SK-N-SH (cell line): ENCODE data around the gene ATP6V0E2. TPM values are rescaled to one million over a fixed set of nuclear protein-coding genes. Genes with fewer than 3 reads are reported as not detected.

Experiments
- CTCF ChIA-PET: fragments of 300-600, 350-600 bp; formaldehyde crosslinking; extraction: SDS; loops from one replicate; lab custom pipeline; 2021; lab: Yijun Ruan, JAX
- POLR2A ChIA-PET: fragments of 350-600 bp; sonication (Branson Sonifier 250); formaldehyde crosslinking; extraction: SDS; loops from one replicate; lab custom pipeline; 2020; ENCODE audit warnings: antibody characterized with exemption, inconsistent platforms; lab: Yijun Ruan, JAX
- DNase-seq: peaks from one replicate; pipeline ENCODE4 v3.0.0; 2012
- H2AFZ ChIP-seq: fragments of 200-600 bp; sonication (generic); 2 replicates; pipeline ENCODE4 v1.8.1; 2016; ENCODE audit warnings: antibody characterized with exemption, mild to moderate bottlenecking, low read depth
- H3F3A ChIP-seq: fragments of 200-600 bp; sonication (generic); replicated peaks from 2 replicates; pipeline ENCODE3; 2016; ENCODE audit warnings: antibody characterized with exemption, mild to moderate bottlenecking; ENCODE audit not compliant: insufficient read depth
- H3K27ac ChIP-seq, 2 experiments: fragments of 200-500 bp in 1 of 2; fragments of 200-600 bp in 1 of 2; sonication (Bioruptor generic) in 1 of 2; sonication (generic), shearing (Covaris generic) in 1 of 2; 2 replicates each; pipeline versions ENCODE4 v1.5.1 to v1.6.1; 2014 to 2016; ENCODE audit warnings: low read depth in 2 of 2, inconsistent platforms in 1 of 2, low read length in 1 of 2, mild to moderate bottlenecking in 1 of 2, mixed read lengths in 1 of 2
- H3K27me3 ChIP-seq: fragments of 200-600 bp; sonication (generic), shearing (Covaris generic); 2 replicates; pipeline ENCODE4 v1.6.1; 2016; ENCODE audit warnings: mixed run types; ENCODE audit not compliant: insufficient read depth
- H3K36me3 ChIP-seq, 2 experiments: fragments of 200-500 bp in 1 of 2; fragments of 200-600 bp in 1 of 2; sonication (Bioruptor generic) in 1 of 2; sonication (generic) in 1 of 2; replicated peaks in 1 of 2; 2 replicates each; pipeline versions ENCODE3 to v1.5.1; 2014 to 2016; ENCODE audit warnings: low read length in 1 of 2, mild to moderate bottlenecking in 1 of 2; ENCODE audit not compliant: insufficient read depth in 2 of 2, control insufficient read depth in 1 of 2
- H3K4me1 ChIP-seq, 2 experiments: fragments of 200-500 bp in 1 of 2; fragments of 200-600 bp in 1 of 2; sonication (Bioruptor generic) in 1 of 2; sonication (generic), shearing (Covaris generic) in 1 of 2; 2 replicates each; pipeline versions ENCODE4 v1.5.1 to v1.6.1; 2014 to 2016; ENCODE audit warnings: low read depth in 1 of 2, low read length in 1 of 2, mixed run types in 1 of 2; ENCODE audit not compliant: insufficient read depth in 2 of 2, control insufficient read depth in 1 of 2
- H3K4me2 ChIP-seq: fragments of 200-600 bp; sonication (generic), shearing (Covaris generic); 2 replicates; pipeline ENCODE4 v1.6.1; 2017; ENCODE audit warnings: mixed run types
- H3K4me3 ChIP-seq, 2 experiments: fragments of 200-500 bp in 1 of 2; fragments of 200-600 bp in 1 of 2; sonication (Bioruptor generic) in 1 of 2; sonication (generic), shearing (Covaris generic) in 1 of 2; 2 replicates each; pipeline versions ENCODE4 v1.5.1 to v1.8.1; 2014 to 2016; ENCODE audit warnings: low read depth in 2 of 2, inconsistent platforms in 1 of 2, low read length in 1 of 2, mild to moderate bottlenecking in 1 of 2, mixed read lengths in 1 of 2, moderate library complexity in 1 of 2
- H3K79me2 ChIP-seq: fragments of 200-600 bp; sonication (generic); 2 replicates; pipeline ENCODE4 v1.8.1; 2017; ENCODE audit warnings: mild to moderate bottlenecking; ENCODE audit not compliant: insufficient read depth
- H3K9ac ChIP-seq: fragments of 200-600 bp; sonication (generic); 2 replicates; pipeline ENCODE4 v1.6.1; 2017; ENCODE audit warnings: mixed run types
- H3K9me2 ChIP-seq: fragments of 200-600 bp; sonication (generic); 2 replicates; pipeline ENCODE4 v1.6.1; 2017; ENCODE audit warnings: mixed run types
- H3K9me3 ChIP-seq: fragments of 200-600 bp; sonication (generic); 2 replicates; pipeline ENCODE4 v1.6.1; 2017; ENCODE audit warnings: mixed run types, mild to moderate bottlenecking, moderate library complexity
- H4K20me1 ChIP-seq: fragments of 200-600 bp; sonication (generic); 2 replicates; pipeline ENCODE4 v1.6.1; 2017; ENCODE audit warnings: mild to moderate bottlenecking, mixed run types; ENCODE audit not compliant: insufficient read depth
- ELF1 ChIP-seq: IDR thresholded peaks from 2 replicates; pipeline ENCODE4 v1.4.0; 2012
- FOXJ3 ChIP-seq: sonication (generic); formaldehyde crosslinking; IDR thresholded peaks from 2 replicates; pipeline ENCODE4 v1.5.1; 2020; ENCODE audit warnings: mild to moderate bottlenecking, missing genetic modification reagents
- FOXM1 ChIP-seq: IDR thresholded peaks from 2 replicates; pipeline ENCODE4 v1.4.0; 2012; ENCODE audit warnings: low read depth, mild to moderate bottlenecking
- GABPA ChIP-seq: IDR thresholded peaks from 2 replicates; pipeline ENCODE4 v1.4.0; 2012; ENCODE audit warnings: low read depth, mild to moderate bottlenecking
- GATA2 ChIP-seq: sonication (generic); formaldehyde crosslinking; IDR thresholded peaks from 2 replicates; pipeline ENCODE4 v1.5.0; 2020; ENCODE audit warnings: mild to moderate bottlenecking, missing genetic modification reagents
- MAX ChIP-seq: IDR thresholded peaks from 2 replicates; pipeline ENCODE4 v1.4.0; 2012; ENCODE audit warnings: low read depth
- NRF1 ChIP-seq: IDR thresholded peaks from 2 replicates; pipeline ENCODE4 v1.6.1; 2012; ENCODE audit warnings: low read depth, mild to moderate bottlenecking, low read length
- RAD21 ChIP-seq: IDR thresholded peaks from 2 replicates; pipeline ENCODE4 v1.6.1; 2012; ENCODE audit warnings: mild to moderate bottlenecking, low read length
- RCOR1 ChIP-seq: fragments of 150-350 bp; IDR thresholded peaks from 2 replicates; pipeline ENCODE4 v1.6.1; 2017; ENCODE audit warnings: antibody characterized with exemption, low read length
- REST ChIP-seq: IDR thresholded peaks from 2 replicates; pipeline ENCODE4 v1.6.1; 2012; ENCODE audit warnings: mild to moderate bottlenecking, low read depth, low read length, moderate library complexity
- RXRA ChIP-seq: IDR thresholded peaks from 2 replicates; pipeline ENCODE4 v1.4.0; 2012; ENCODE audit warnings: low read depth, mild to moderate bottlenecking, borderline replicate concordance
- SMC3 ChIP-seq: IDR thresholded peaks from 2 replicates; pipeline ENCODE4 v1.6.1; 2012; ENCODE audit warnings: low read depth, low read length, improper control_type of control experiment
- TAF1 ChIP-seq: IDR thresholded peaks from 2 replicates; pipeline ENCODE4 v1.6.1; 2012; ENCODE audit warnings: low read depth, mild to moderate bottlenecking, low read length, moderate library complexity, borderline replicate concordance
- USF2 ChIP-seq: fragments of 150-350 bp; IDR thresholded peaks from 2 replicates; pipeline ENCODE4 v1.6.1; 2017; ENCODE audit warnings: antibody characterized with exemption, low read length, low read depth, borderline replicate concordance
- ZBTB33 ChIP-seq: IDR thresholded peaks from 2 replicates; pipeline ENCODE4 v1.4.0; 2012; ENCODE audit warnings: low read depth, borderline replicate concordance
- WGBS: methylation state at CpG from one replicate; pipeline ENCODE4 v1.1.6; 2017; ENCODE audit warnings: low lambda C conversion rate; 5-methylcytosine and 5-hydroxymethylcytosine counted together
- polyA plus RNA-seq, 3 experiments: library from polyadenylated mRNA; depleted of rRNA; stranded (reverse); fragments of >200 nt; gene quantifications; 2 replicates each; pipeline ENCODE4 v1.2.3, GENCODE V29; 2012
- TF ChIP-seq, protein P1 (sequence below): fragments of 200-600 bp; sonication (generic); IDR thresholded peaks from 2 replicates; pipeline ENCODE4 v1.6.1; 2017; ENCODE audit warnings: antibody characterized with exemption, mild to moderate bottlenecking, moderate library complexity
- TF ChIP-seq, protein P2 (sequence below): fragments of 150-350 bp; IDR thresholded peaks from 2 replicates; pipeline ENCODE4 v1.6.1; 2016; ENCODE audit warnings: mild to moderate bottlenecking, low read depth, low read length

Gene ATP6V0E2
- polyA plus RNA-seq, 1 of the 3 experiments (the other 2 are of a cell fraction), result 49.6 TPM

DNA sequence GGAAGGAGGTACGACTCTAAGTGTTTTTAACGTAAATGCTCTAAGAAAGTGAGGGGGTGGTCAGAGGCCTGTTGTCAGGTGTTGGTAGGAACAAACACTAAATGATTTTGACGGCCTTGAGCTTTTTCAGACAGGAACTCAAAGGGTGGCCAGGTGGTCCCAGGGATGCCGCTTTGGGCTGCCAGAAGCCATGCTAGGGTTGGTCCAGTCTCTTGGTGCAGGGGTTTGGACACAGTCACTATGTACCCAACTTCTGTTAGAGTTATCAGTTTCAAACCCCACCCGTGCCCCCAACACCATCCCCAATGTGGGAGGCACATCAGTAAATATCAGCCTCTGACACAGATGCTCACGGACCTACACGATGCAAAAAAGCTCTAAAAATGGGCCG, 9.3 kb downstream of the ATP6V0E2 start:
- no peaks in the 10 kb centered on the region; a peak in 1 of 4 replicates for H3K4me1 ChIP-seq
- DNase-seq, result no peak
- 70% methylated on average over 8 of the region's 8 CpGs for WGBS
- H3K27ac ChIP-seq, result no peak overlapping the region
- no peak overlapping the region for H3K4me3 ChIP-seq
- H3K4me2 ChIP-seq, result no peak overlapping the region
- H3K9ac ChIP-seq, result no peak overlapping the region
- H2AFZ ChIP-seq, result no peak overlapping the region
- ChIA-PET CTCF (interaction anchor here (0.7 to 3.2 kb wide), 21 partner anchors 8 to 838 kb away, joined by 3 to 17 read pairs (median 4); partner anchors contain the start of genes ACTR3C, ATP6V0E2, LRRC61 and ZNF783), POLR2A (no interaction called here)
- no peaks in the 10 kb centered on the region for H3K79me2 ChIP-seq
- H4K20me1 ChIP-seq, result no peaks in the 10 kb centered on the region
- H3K9me3 ChIP-seq, result no peaks in the 10 kb centered on the region
- no peak for TF ChIP-seq RAD21
- peaks cover 0 to 4% of the 10 kb centered on the region in 2 experiments for H3K36me3 ChIP-seq
- H3K9me2 ChIP-seq, result no peaks in the 10 kb centered on the region
- no peaks in the 10 kb centered on the region for H3K27me3 ChIP-seq
- no peaks in the 10 kb centered on the region for H3F3A ChIP-seq

DNA sequence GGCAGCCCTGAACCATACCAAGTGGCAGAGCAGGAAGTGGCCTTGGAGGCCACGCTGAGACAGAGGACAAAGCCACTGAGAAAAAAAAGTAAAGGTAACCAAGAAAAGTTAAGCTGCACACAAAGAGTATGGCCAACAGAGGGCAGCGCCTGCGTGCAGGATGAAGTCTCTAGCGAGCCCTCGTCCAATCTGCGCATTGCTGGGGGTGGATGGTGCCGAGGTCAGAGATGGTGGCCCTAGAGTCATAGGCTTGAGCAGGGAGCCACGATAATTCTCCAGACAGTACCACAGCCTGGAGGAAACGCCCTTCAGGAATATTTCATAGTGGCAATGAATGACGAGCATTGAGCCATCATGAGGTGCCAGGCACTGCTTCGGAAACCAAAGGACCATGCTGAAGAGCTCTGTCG, 9.7 kb downstream of the ATP6V0E2 start:
- DNase-seq, result peak; percentile 82
- Histone ChIP-seq H2AFZ (no peak overlapping the region), H3K36me3 (peaks cover 0 to 4% of the 10 kb centered on the region in 2 experiments), H3K9ac (no peak overlapping the region), H3K4me2 (no peak overlapping the region), H3K27me3 (no peaks in the 10 kb centered on the region), H3K9me3 (no peaks in the 10 kb centered on the region), H3F3A (no peaks in the 10 kb centered on the region), H3K4me1 (no peaks in the 10 kb centered on the region; a peak in 1 of 4 replicates), H4K20me1 (no peaks in the 10 kb centered on the region), H3K9me2 (no peaks in the 10 kb centered on the region), H3K4me3 (no peak overlapping the region; a peak in 1 of 4 replicates), H3K79me2 (no peaks in the 10 kb centered on the region)
- CTCF ChIA-PET, result interaction anchor here (0.7 to 3.2 kb wide), 23 partner anchors 9 to 838 kb away, joined by 3 to 17 read pairs (median 4); partner anchors contain the start of genes ACTR3C, ATP6V0E2, LRRC61 and ZNF783
- TF ChIP-seq ZBTB33 (no peak), NRF1 (no peak), MAX (no peak), ELF1 (no peak), RXRA (no peak), FOXM1 (no peak), TAF1 (no peak), REST (no peak), RCOR1 (0 out of 2 replicates have a peak, but pooled peaks have one; percentile 48), GATA2 (no peak), RAD21 (peak; percentile 93), GABPA (no peak), SMC3 (peak; percentile 86), USF2 (no peak), FOXJ3 (no peak)
- TF ChIP-seq, protein P1, sequence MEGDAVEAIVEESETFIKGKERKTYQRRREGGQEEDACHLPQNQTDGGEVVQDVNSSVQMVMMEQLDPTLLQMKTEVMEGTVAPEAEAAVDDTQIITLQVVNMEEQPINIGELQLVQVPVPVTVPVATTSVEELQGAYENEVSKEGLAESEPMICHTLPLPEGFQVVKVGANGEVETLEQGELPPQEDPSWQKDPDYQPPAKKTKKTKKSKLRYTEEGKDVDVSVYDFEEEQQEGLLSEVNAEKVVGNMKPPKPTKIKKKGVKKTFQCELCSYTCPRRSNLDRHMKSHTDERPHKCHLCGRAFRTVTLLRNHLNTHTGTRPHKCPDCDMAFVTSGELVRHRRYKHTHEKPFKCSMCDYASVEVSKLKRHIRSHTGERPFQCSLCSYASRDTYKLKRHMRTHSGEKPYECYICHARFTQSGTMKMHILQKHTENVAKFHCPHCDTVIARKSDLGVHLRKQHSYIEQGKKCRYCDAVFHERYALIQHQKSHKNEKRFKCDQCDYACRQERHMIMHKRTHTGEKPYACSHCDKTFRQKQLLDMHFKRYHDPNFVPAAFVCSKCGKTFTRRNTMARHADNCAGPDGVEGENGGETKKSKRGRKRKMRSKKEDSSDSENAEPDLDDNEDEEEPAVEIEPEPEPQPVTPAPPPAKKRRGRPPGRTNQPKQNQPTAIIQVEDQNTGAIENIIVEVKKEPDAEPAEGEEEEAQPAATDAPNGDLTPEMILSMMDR, result peak; percentile 80
- TF ChIP-seq, protein P2, sequence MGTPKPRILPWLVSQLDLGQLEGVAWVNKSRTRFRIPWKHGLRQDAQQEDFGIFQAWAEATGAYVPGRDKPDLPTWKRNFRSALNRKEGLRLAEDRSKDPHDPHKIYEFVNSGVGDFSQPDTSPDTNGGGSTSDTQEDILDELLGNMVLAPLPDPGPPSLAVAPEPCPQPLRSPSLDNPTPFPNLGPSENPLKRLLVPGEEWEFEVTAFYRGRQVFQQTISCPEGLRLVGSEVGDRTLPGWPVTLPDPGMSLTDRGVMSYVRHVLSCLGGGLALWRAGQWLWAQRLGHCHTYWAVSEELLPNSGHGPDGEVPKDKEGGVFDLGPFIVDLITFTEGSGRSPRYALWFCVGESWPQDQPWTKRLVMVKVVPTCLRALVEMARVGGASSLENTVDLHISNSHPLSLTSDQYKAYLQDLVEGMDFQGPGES, result no peak
- TF ChIP-seq, all 33 proteins: peak for 4
- POLR2A ChIA-PET, result interaction anchor here (1.0 kb wide), 1 partner anchor 9 kb away, joined by 4 read pairs; no protein-coding TSS in a partner anchor
- H3K27ac ChIP-seq, result no peak overlapping the region
- 47% methylated on average over 12 of the region's 12 CpGs for WGBS
